ENCODE results near the gene INMT. TPM values are rescaled to one million over a fixed set of nuclear protein-coding genes. Genes with fewer than 3 reads are reported as not detected.

The INMT gene
- total and polyA plus RNA-seq, 2 experiments from 2014 or later: 0.79 to 1.1 TPM

- H2AFZ ChIP-seq: no peak overlapping the region
- no peaks in the 10 kb centered on the region for H3K79me2 ChIP-seq (replicated peaks; ENCODE audit: insufficient read depth)
- DNase-seq (ENCODE audit: low spot score): no peak
- Mint-ChIP-seq H3K4me3 (no peak overlapping the region), H3K9me3 (no peaks in the 10 kb centered on the region), H3K36me3 (ENCODE audit: low read depth) (no peaks in the 10 kb centered on the region; the same call in 2 of the 3 replicates), H3K27me3 (ENCODE audit: insufficient read depth, low read depth, poor library complexity) (peaks cover 11% of the 10 kb centered on the region), H3K27ac (no peak overlapping the region), H3K4me1 (peaks cover 22% of the 10 kb centered on the region)
- no peak for ATAC-seq
- TF ChIP-seq REST (IDR thresholded peaks at IDR 0.05; ENCODE audit: unreplicated experiment): no peak
- TF ChIP-seq EZH2phosphoT487 (IDR thresholded peaks at IDR 0.05; ENCODE audit: unreplicated experiment): no peak
- H3K9me2 ChIP-seq (ENCODE audit: insufficient read depth): no peaks in the 10 kb centered on the region
- H3K4me2 ChIP-seq: no peak overlapping the region
- no peaks in the 10 kb centered on the region for H3K27me3 ChIP-seq (ENCODE audit: insufficient read depth)
- no peak overlapping the region for H3K4me3 ChIP-seq
- no peak overlapping the region for H3K27ac ChIP-seq (ENCODE audit: low read depth)
- H3F3A ChIP-seq (replicated peaks; ENCODE audit: low read depth): no peaks in the 10 kb centered on the region
- no peaks in the 10 kb centered on the region for H3K36me3 ChIP-seq (ENCODE audit: insufficient read depth)
- no peaks in the 10 kb centered on the region for H4K20me1 ChIP-seq (replicated peaks; ENCODE audit: insufficient read depth)
- peaks cover 5% of the 10 kb centered on the region for H3K4me1 ChIP-seq (ENCODE audit: insufficient read depth)
Measured at GRCh38 chr7:30705596-30705995, 46.3 kb upstream of the INMT start.

- no peak overlapping the region for H3K4me3 ChIP-seq
- no peaks in the 10 kb centered on the region for H4K20me1 ChIP-seq (replicated peaks; ENCODE audit: insufficient read depth)
- H3K79me2 ChIP-seq (replicated peaks; ENCODE audit: insufficient read depth): no peaks in the 10 kb centered on the region
- Mint-ChIP-seq H3K4me3 (no peak overlapping the region), H3K27ac (no peak overlapping the region), H3K36me3 (ENCODE audit: low read depth) (no peaks in the 10 kb centered on the region; the same call in 2 of the 3 replicates), H3K27me3 (ENCODE audit: insufficient read depth, low read depth, poor library complexity) (peaks cover 11% of the 10 kb centered on the region), H3K9me3 (no peaks in the 10 kb centered on the region), H3K4me1 (peaks cover 15% of the 10 kb centered on the region)
- no peaks in the 10 kb centered on the region for H3K36me3 ChIP-seq (ENCODE audit: insufficient read depth)
- H3K27ac ChIP-seq (ENCODE audit: low read depth): no peak overlapping the region
- H3K4me2 ChIP-seq: no peak overlapping the region
- ATAC-seq (no peak), DNase-seq (ENCODE audit: low spot score) (no peak)
- H3K27me3 ChIP-seq (ENCODE audit: insufficient read depth): no peaks in the 10 kb centered on the region
- H2AFZ ChIP-seq: no peak overlapping the region
- H3F3A ChIP-seq (replicated peaks; ENCODE audit: low read depth): no peaks in the 10 kb centered on the region
- H3K4me1 ChIP-seq (ENCODE audit: insufficient read depth): no peaks in the 10 kb centered on the region; the same call in 1 of the 2 replicates
- H3K9me2 ChIP-seq (ENCODE audit: insufficient read depth): no peaks in the 10 kb centered on the region
- no peak for TF ChIP-seq POLR2AphosphoS5 (IDR thresholded peaks at IDR 0.05; ENCODE audit: low read depth)
- TF ChIP-seq NANOG (IDR thresholded peaks at IDR 0.05; ENCODE audit: borderline replicate concordance): no peak
- TF ChIP-seq ZNF462 (CRISPR knock-in tag; IDR thresholded peaks at IDR 0.05): no peak
- no peak for TF ChIP-seq ETS1 (IDR thresholded peaks at IDR 0.05)
- TF ChIP-seq REST (IDR thresholded peaks at IDR 0.05; ENCODE audit: unreplicated experiment): no peak
- no peak for TF ChIP-seq JUNB (IDR thresholded peaks at IDR 0.05; ENCODE audit: unreplicated experiment)
Measured at GRCh38 chr7:30706316-30706715, 45.6 kb upstream of the INMT start.

All from GM23338 (cell line).